ENCODE measurements around the gene MMP2.
A peak's percentile ranks its signal among the peaks of the same experiment; 100 is the strongest.

The MMP2 gene

GRCh38 chr16:55478827-55479429, at the start of gene MMP2:
MMP2 (plus strand) TSS chr16:55479198; CDS start chr16:55479480, 282 bp downstream.
- DNase-seq = no peak

DNA sequence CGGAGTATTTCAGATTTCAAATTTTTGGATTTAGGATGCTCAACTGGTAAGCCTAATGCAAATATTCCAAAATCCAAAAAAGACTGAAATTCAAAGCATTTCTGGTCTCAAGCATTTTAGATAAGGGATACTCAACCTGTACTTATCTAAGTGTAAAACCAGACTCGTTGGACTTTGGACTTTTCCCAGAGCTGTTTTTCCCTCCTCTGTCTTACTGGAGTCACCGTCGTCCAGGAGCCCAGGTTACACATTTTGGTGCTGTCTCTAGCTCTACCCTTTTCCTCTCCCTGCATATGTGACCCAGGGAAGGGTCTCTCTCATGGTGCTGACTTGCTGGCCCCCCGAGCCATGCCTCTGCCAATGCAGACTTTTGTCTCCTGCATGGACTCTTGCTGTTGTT, 46.0 kb upstream of the MMP2 start:
- DNase-seq = no peak

DNA sequence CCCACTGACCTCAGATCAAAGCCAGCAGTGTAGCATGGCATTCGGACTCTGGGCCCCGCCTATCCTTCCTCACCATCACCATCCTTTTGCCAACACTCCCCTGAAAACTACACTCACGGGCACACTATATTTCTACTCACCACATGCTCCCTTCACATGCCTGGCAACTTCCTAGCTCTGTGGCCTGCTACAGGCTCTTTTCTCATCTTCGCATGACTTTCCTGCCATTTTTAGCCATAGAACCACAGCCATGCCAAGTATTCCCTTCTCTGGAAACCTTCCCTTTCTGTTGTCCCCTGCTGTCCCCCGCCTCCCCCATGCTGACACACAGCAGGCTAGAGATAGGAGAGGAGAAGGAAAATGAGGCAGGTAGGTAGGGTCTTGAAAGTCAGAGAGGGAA, 45.5 kb upstream of the MMP2 start:
- no peak for DNase-seq

DNA sequence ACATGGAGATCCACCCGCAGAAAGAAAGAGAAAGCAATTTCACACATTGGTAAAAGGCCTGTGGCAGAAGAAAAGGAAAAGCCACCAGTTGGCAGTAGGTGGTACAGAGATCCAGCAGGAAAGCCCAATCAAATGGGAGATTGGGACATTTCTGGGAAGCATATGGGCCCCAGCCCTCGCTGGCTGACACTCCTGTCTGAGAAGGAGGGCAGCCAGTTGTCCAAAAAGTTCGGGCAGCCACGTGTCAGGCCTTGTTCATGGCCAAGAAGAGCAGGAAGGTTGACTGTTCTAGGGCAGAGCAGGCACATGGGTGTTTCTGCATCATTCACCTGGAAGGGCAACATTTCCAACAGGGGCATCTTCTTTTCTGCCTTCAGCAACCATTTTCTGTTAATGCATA, 45.0 kb upstream of the MMP2 start:
- no peak for DNase-seq

- no peak for DNase-seq
Observed at GRCh38 chr16:55435387-55435786, 43.6 kb upstream of the MMP2 start.

DNA sequence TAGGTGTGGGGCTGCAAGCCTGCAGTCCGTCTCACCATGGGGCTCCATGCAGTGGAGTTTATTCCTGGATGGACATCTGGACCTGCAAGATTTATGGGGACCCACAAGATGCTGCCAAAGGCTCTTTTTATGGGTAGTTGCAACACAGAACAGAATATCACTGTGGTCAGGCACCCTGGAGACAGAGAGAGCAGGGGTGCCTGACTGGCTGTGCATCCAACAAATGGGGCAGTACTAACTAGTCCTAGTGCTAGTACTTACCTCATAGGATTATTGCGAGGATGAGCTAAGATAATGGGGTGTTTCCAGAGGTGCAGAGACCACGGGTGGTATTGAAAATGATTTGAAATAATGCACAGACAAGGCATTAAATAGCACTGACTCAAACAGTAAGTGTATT, 42.4 kb upstream of the MMP2 start:
- DNase-seq = no peak

GRCh38 chr16:55437625-55438024, 41.4 kb upstream of the MMP2 start:
- no peak for DNase-seq

DNA sequence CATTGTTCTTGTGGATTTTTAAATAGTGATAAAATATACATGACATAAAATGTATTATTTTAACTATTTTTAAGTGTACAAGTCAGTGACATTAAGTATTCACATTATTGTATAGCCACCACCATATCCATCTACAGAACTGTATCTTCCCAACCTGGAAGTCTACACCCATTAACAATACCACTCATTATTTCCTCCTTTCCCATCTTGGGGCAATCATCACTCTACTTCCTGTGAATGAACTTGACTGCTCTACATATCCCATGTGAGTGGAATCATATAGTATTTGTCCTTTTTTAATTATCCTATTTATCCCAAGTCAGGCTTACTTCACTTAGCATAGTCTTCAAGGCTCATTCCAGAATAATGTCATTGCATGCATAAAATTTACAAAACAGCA, 40.7 kb upstream of the MMP2 start:
- DNase-seq = no peak

- DNase-seq = no peak
Observed at GRCh38 chr16:55439101-55439690, 39.8 kb upstream of the MMP2 start.

DNA sequence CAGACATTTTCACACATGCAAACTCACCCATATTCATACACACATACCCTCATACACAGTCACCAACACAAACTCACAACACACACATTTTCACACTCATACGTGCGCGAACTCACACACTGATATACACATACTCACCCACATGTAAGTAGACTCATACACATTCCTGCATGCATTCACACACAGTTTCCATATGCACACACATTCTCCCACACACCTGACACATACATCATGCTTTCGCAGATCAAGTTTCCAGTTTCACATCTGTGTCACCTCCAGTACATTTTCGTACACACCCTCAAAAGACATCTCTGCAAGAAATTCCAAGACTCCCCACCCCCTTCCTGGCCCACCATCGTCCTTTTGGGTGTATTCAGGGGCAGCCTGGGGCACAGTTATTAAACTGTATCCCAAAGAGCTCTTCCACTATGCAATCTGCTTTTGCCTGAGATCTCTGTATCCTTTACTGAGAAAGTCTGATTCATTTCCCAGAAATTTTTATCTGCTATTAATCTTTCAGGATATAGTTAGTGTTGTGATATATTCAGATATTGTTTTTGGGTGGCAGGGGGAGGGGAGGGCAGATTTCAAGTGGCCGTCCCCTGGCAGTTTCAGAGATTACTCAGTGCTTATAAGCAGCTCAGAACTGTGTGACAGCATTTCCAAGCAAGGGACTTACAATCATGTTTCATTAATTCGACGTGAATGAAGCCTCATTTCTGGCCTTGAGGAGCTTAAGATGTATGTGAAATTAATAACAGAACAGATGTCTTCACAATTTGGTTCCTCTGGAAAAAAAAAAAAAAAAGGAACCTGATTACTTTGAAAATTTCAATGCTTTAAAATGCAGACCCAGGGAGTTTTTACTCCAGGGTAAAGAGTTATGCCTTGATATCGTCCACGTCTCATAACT, 35.3 kb upstream of the MMP2 start:
- DNase-seq = no peak

GRCh38 chr16:55444754-55445485, 34.1 kb upstream of the MMP2 start:
- DNase-seq = no peak

DNA sequence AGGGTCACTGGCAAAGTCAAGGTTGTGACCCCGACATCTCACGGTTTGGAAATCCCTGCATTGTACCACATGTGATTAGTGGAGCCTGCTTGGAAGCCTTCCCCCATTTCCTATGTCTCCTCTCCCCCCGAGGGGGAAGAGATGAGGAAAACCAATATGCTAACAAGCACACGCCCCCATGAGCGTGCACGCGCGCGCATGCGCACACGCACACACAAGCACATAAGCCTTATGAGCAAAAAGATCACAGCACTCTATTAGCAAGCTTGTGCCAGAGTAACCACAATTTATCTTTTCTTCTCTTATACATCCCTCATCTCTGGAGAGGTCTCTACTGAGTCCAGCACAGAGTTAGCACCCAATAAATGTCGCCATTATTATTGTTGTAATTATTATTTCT, 31.8 kb upstream of the MMP2 start:
- no peak for DNase-seq

DNA sequence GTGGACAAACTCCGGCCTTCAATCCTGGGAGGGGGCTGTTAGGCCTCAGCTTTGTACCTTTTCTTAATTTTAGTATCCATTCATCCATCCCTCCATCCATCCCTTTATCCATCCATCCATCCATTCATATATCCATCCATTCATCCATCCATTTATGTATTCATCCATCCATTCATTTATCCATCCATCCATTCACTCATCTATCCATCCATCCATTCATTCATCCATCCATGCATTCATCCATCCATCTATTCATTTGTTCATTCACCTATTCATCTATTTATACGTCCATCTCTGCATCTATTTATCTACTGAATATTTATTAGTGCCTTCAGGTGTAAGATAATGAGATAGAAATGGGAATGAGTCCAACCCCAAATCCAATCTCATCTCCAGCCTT, 26.0 kb upstream of the MMP2 start:
- DNase-seq = no peak

- no peak for DNase-seq
Observed at GRCh38 chr16:55453909-55454308, 25.1 kb upstream of the MMP2 start.

DNA sequence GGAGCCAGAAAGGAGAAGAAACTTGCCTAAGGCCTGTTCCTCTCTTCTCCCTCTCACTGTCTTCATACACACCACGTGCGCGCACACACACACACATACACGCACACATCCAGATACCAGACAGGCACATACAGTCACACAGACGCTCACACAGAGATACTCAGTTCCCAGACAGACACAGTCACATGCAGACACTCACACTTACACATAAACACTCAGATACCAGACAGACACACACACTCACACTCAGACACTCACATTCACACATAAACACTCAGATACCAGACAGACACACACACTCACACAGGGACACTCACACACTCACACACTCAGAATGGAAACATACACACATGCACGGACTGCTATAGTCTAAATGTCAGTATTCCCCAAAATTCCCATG, 24.1 kb upstream of the MMP2 start:
- no peak for DNase-seq

DNA sequence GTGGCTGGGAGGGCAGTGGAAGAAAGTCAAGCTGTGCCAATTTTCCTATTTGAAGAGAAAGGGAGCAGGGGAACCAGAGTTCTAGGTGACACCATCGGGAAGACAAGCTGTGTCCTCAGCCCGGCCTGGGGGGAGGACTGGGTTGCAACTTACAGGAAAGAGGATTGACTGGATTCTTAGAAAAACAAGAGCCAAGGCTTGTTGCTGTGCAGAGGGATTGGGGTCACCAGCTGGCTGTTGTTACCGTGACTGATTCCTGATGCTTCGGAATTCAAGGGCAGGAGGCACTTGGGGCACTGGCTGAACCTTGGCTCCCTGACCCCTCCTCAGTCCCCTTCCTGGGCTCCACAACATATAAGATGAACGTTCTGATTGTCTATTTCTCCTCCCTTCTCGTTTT, 16.8 kb upstream of the MMP2 start:
- no peak for DNase-seq

GRCh38 chr16:55464375-55464774, 14.6 kb upstream of the MMP2 start:
- DNase-seq = no peak

- DNase-seq = peak; percentile 52 to 82 (median 69)
Observed at GRCh38 chr16:55465077-55465896, 13.7 kb upstream of the MMP2 start.

DNA sequence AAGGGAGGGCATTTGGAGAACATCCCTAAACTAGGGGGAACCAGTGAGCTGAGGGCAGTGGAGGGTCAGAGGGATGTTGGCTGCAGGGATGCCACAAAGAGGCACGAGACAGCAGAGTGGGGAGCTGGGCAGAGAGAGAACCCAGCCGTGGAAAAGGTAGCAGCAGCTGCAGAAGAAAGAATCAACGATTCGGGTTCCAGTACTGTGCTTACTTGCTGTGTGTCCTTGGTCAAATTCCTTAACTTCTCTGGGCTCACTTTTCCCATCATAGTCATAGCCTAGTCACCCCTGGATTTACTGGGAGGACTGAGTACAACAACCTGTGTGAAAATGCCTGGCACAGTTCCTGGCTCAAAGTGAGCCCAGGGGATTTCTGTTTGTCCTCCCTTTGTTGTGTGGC, 12.8 kb upstream of the MMP2 start:
- DNase-seq = no peak

GRCh38 chr16:55467898-55468297, 11.1 kb upstream of the MMP2 start:
- DNase-seq = no peak

DNA sequence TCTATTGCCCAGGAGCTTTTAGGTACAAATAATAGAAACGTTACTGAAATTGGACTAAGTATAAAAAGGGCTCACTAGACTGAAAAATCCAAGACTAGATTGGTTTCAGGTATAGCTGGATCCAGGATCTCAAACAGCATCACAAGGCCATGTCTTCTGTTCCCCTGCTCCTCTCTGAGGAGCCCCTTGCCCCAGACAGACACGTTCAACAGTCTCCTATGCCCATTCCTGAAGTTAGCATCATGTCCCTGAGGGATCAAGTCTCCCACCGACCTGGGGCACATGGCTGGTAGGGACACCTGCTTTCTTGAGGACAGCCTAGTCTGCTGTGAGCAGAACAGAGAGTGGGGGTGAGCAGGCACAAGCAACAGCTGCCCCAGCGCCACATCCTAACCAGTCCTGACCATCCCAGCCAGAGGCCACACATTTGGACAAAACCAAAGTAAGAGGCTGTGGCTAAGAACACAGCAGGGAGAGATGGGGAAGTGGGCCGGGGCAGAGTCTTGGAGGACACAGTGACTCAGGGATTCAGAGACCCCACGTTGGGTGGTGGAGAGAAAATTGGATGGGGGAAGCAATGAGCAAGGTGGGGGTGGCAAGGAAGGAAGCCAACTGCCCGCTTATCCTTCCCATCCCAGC, 10.5 kb upstream of the MMP2 start:
- no peak for DNase-seq

Data from stimulated activated naive CD4-positive, alpha-beta T cell (primary cell).